GM19351 (cell line): ENCODE data around the gene MYBPH.

Experiments
- ATAC-seq: cut with Tn5 transposase; IDR thresholded peaks from one replicate; pipeline ENCODE4 v1.9.1; 2021; ENCODE audit warnings: mild to moderate bottlenecking, moderate library complexity; ENCODE audit not compliant: unreplicated experiment

Gene MYBPH

DNA sequence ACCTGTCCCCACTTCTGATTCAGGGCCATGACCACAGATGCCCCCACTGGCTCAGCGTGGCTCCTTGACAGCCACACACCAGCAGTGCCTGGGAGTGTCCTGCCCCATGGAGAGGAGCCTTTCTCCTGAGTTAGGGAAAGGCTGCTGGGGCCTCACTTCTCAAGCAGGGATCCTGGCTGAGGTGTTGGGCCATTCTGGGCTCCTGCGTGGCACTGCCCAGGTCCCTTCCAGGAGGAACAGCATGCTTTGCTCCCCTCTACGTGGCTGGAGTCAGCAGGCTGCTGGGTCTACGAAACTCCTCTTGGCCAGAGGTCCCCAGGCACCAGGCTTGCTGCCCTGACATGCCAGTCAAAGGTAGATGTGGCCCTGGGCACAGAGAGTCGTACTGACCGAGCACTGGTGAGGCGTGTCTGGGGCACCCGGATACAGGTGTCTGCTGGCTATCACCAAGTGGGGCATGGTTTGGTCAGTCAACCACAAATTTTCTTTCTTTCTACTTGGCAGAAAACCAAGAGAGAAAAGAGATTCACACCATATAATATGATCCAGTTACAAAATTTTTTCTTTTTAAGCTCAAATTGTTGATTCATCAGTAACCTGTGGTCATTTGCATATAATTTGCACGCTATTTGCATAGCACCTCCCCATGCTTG lies 44.0 kb downstream of the MYBPH start:
- ATAC-seq, result no peak

DNA sequence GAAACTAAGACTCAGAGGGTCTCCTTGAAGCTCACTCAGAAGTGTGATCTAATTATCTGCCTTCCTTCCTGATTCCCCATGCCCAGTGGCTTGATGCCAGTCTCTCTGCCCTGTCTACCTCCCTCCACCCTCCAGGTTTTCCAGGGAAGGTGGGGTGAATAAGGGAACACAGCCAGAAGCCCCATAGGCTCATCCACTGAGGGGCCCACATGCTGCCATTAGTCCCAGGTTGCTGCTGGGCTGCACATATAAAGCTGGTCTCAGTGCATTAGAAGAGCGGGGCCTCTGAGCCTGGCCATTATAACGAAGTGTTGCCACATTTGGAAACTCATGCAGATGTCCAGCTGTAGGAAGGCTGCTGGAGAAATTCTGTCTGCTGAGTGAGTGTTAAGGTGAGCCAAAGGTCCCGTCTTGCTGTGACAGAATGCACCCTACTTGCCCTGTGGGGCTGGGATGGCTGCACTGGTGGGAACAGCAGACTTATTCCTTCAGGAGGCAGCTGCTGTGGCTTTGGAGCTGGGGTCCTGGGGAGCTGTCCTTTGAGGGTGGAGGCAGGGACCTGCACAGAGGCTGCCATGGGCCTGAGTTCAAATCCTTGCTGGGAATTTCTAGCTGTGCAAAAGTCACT lies 45.2 kb downstream of the MYBPH start:
- ATAC-seq, result no peak

DNA sequence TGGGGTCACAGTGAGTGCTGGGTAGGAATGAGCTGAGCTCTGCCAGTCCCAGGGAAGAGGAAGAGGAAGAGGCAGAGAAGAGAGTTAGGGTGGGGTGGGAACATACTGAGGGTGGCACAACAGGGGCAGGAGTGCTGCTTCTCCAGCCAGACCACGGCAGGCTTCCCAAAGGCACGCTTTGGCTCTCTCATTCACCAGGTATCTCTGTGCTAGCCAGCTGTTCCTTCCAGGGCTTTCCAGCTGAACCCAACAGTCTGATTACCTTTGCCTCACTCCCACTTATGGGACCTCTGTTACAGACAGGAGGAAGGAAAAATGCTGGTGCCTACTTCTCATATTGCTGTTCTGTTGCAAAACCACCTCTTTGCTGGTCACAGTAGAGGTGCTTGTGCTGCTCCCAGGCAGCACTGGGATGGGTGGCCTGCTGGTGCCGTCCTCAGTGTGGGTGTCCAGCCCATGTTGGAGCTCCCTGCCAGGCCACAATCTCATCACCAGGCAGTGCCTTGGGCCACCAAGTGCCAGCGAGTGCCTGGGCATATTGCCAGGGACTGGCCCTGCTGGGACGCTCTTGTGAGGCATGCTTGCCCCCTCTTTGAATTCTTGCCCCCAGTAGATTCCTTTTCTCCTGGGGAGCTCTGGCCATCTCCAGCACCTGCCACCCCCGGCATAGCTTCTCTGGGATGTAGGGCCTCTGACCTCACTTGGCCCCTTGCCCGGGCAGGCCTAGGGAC lies 46.0 kb downstream of the MYBPH start:
- no peak for ATAC-seq

DNA sequence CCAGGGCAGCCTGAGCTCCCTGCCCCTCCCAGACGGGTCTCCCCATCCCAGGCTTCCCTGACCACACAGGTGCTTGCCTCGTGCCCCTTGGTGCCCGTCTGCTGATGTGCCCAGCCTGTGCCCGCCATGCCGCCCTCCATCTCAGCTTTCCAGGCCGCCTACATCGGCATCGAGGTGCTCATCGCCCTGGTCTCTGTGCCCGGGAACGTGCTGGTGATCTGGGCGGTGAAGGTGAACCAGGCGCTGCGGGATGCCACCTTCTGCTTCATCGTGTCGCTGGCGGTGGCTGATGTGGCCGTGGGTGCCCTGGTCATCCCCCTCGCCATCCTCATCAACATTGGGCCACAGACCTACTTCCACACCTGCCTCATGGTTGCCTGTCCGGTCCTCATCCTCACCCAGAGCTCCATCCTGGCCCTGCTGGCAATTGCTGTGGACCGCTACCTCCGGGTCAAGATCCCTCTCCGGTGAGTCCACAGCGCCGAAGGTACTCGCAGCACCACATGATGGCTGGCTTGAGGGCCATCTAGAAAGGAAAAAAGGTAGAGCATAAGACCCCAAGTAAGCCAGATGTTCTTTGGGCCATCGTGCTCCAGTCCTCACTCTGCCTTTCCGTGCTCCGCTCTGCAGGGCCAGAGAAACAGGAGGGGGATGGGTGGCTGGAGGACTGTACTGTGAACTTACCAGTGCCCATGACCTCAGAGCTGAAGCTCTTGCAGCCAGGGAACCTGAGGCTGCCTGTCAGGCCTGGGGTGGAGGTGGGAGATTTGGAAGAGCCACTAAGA lies 46.7 kb downstream of the MYBPH start:
- ATAC-seq, result no peak

DNA sequence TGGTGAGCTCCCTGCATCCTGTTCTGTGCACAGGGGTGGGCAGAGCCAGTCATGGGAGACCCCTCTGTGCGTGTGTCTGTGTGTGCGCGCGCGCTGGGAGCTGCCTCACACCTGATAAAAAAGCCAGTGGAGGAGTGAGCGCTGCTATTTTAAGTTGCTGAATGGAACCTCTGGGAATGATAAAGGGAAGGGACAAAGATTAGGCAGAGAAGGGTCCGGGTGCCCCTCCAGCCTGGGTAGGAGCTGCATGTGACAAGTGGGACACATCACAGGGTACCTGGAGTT lies 47.3 kb downstream of the MYBPH start:
- ATAC-seq, result no peak

DNA sequence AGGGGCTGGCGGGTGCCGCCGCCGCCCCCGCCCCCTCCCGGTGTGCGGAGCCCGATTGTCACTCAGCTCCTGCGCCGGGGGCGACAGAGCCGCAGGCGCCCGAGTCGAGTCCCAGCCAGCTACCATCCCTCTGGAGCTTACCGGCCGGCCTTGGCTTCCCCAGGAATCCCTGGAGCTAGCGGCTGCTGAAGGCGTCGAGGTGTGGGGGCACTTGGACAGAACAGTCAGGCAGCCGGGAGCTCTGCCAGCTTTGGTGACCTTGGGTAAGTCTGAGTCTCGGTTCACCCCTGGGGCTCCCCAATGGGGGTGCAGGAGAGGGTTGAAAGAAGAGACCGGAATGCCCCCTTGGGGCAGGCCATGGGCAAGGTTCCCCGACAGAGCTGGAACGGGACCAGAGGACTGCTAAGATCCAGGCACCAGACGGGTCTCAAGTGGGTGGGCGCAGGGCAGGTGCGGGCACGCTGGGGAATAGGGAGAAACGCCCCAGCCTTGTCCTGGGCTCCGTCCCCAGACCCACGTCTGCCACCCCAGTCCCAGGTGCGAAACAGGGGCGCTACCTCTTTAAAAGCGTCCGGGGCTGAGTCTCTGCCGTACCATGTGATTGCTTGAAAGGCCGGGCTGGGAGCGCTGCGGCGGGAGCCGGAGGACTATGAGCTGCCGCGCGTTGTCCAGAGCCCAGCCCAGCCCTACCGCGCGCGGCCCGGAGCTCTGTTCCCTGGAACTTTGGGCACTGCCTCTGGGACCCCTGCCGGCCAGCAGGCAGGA lies 47.8 kb downstream of the MYBPH start, which contains the start of gene ADORA1:
ADORA1 (plus strand) TSS at position 61 of the 765 bp plus-strand sequence. CDS start 1,116 bp downstream, outside the sequence.
- ATAC-seq, result no peak

DNA sequence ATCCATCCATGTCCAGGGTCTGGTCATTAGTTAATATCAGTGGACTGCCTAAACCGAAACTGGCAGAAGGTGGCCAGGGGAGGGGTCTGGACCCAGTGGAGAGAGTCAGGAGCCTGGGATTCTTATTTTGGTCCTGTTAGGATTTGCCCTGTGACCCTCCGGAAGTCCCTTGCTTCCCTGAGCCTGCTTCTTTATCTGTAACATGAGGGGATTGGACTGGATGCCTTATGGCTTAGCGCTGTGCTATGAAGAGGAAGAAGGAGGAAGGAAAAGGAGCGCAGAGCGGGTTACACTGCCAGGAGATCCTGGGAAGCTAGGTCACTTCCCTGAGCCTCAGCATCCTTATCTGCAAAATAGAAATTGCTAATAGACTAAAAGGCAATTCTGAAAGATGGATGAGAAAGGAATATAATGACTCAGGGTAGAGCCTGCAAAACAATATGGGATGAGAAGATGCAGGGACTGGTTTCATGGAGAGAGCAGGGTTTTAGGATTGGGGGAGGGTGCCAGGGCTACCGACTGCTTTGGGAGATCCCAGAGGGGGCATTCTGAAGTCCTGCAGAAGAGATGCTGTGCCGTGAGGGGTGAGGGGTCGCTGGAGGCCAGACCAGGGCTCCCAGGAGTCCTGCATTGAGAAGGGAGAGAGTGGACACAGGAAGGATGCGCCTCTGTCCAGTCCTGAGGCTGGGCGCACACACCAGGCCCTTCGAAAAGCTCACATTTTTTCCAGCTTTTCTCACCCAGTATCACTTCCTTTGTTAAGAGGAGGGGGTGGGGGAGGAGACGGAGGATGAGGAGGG lies 48.6 kb downstream of the MYBPH start:
- no peak for ATAC-seq

DNA sequence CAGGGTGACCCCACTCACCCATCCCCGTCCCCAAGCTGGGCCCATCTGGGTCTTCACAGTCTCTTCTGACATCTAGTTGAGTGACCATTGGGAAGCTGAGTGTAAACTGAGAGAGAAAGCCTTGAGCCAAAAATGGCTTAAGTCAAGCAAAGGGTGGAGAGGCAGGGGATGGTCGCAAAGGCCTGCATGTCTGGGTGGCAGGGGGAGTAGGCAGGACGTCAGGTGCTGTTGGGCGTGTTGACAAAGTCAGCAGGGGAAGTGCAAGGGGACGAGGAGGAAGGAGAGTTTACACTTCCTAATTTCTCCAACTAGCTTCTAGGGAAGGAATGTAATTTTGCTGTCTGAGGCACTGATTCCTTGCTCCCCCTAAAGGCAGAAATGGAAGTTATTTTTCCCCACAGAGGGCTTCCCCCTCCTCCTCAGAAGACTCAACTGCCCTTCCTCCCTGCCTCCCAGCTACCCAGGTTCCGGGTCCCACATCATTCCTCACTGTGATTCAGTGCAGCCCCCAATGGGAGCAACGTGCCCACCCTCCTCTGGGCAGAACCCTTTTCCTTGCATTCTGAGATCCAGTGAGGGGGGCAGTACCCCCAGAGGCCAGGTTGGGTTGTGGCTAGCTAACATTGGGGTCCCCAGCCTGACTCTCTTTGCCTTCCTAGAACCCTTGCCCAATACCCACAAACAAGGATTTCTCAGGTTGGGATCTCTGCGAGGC lies 49.3 kb downstream of the MYBPH start:
- ATAC-seq, result no peak

DNA sequence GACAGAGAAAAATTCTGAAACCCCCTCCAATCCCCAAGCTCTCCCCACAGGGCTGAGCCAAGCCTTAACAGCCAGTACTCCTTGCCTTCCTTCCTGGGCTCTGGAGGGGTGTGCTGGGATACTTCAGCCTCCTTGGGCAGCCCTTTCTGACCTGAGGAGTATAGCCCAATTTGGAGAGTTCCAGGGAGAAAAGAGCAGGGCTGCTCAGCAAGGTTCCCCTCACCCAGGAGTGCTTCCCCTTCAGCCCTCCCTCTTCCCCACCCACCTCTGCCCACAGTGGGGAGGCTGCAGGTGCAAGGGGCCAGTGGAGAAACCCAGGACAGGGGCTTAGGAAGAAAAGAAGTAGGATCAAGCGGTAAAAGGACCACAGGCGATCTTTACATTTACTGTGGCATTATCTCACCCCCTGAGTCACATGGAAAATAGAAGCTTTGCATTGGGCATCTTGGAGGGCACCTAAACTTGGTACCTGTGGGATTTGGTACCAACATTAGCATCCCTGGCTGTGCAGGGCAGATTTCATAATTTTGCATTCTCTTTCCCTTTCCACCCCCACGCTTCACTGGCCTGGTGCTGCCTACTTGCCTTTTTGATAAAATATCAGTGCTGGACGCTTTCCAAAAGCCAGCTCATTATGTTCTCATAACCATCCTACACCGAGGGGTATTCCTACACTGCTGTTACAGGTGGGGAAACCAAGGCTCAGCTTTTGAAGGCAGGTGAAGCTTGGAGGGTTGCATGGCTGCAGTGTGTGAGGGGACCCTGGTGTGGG lies 50.9 kb downstream of the MYBPH start:
- no peak for ATAC-seq

DNA sequence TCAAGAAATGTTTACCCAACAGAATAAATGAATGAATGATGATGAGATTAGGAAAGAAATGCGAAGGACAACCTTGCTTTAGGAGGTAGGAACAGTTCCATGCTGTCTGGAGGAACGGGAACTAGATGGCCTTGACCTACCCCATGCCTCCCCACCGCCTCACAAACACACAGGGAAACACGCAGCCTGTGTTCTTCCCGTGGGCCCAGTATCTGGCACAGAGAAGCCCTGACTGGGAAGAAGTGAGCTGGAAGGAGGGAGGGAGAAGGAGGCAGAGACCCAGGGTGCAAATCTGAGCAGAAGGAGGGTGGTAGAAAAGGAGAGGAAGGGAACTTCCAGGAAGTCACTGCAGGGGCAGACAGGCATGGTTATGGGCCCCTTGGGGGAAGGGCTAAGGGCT lies 51.6 kb downstream of the MYBPH start:
- no peak for ATAC-seq

DNA sequence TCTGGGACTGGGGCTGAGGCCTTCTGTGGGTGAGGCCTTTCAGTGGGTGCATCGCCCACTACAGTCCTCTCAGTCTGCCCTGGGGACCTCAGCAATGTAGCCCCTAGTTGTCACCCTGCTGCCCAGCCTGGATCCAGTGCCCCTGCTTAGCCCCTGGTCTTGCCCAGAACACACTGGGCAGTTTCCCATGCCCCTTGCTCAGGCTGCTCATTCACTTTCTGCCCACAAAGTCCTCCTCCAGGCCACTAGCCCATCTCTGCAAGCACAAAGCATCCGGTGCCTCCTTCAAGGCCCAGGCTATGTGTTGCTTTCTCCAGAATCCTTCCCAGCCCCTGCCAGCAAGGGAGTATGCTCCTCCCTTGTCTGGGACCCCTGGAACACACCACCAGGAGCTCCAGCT lies 53.5 kb downstream of the MYBPH start:
- ATAC-seq, result no peak

DNA sequence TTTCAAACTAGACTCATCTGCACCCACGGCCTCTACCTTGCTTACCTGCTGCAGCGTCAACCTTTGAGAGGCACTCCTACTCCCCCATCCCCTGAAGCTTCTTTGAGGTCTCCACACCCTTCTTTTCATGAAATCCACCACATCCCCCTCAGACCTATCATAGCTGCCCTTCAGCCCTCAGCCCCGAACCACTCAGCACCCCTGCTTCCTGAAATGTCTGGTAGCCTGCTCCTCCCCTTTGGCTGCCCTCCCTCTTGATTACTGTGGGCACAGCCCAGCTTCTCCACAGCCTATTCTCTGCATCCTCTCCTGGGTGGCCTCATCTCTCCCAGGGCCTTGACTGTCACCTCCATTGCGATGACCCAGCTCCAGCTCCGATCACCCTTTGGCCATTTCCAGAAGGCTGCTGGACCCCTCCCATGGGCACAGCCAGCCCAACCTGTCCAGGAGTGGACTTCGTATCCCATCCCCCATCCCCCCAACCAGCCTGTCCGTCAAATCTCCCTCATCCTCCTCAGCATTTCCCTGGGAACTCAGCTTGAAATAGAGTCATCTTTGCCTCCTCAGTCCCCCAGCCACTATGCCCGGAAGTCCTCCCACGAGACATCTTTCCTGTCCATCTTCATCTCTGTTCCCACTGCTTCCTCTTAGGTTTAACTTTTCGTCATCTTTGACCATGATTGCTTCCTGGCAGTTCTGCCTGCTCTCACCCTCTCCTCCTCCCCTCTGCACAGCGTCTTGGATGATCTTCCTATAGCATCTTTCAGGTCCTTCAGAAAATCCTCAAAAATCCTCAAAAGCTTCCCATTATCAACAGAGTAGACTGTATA lies 54.2 kb downstream of the MYBPH start:
- no peak for ATAC-seq

DNA sequence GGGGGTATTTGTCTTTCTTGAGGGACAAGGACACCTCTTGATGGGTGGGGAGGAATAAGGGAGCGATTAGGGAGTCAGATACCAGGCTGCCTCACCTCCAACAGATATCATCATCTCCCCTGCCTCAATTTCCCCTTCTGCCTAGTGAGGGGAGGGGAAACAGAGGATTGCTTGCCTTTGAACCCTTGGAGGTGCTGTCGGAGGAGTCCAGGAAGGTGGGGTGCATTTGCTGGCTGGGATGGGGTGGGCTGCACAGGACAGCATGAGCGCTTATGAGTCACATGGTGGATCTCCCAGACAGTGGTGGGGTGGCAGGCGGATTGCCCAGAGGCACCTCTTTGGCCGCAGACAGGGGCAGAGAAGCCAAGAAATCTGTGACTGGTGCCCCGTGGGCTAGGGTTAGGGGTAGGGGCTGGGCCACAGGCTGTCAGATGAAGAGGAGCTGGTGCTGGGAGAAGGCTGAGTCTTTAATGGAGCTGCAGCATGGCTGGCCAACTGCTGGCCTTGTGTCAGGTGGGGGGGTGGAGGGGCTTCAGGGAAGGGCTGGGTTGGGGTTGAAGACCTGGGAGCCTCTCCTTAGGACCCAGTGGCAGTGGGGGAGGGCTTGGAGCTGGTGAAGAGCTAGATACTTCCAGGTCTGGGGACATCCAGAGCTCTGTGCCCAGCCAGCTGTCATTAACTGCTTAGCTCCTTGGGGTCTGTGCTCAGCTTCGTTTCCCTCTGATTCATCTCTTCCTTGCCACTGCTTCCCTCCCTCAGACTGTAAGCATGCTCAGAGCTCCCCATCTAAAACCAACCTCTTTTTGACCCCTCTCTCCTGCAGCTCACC lies 55.1 kb downstream of the MYBPH start:
- no peak for ATAC-seq
